Measurements from ENCODE around the gene IKBKE. TPM values are rescaled to one million over a fixed set of nuclear protein-coding genes. Genes with fewer than 3 reads are reported as not detected.

IKBKE gene
- total RNA-seq, 1 experiment from 2014 or later = 6.6 TPM

DNA sequence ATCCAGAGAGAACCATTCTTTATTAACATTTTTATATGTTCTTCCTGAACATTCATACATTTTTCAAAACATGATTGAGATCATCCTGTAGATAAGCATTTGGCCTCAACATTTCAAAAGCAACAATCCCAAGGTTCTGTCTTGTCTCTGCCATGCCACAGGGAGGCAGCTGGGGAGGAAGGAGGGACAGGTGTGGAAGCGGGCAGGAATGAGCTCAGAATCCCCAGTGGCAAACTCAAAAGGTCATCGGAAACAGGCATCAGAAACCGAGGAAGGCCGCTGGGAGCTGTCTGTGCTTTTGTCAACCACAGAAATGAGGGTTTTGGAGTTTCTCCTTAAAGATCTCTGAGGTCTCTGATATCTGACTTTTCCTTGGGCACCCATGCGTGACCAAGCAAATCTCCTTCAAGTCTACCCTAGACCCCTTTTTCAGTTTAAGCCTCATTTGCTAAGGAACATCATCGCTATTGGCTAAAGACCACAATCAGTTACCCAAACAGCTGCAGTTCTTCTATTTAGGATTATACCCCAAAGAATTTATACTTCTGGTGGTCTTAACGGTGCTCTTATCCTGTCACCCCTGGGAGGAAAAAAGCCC lies 71.1 kb downstream of the IKBKE start:
- Histone ChIP-seq H2BK15ac (ENCODE audit: low read depth, low read length) (no peak overlapping the region), H3K4me2 (ENCODE audit: insufficient read depth, insufficient read length, low read length) (no peak overlapping the region), H2AFZ (ENCODE audit: low read length) (no peak overlapping the region), H3K23ac (ENCODE audit: insufficient read length, low read depth, low read length) (no peak overlapping the region), H2AK5ac (ENCODE audit: insufficient read length, low read length) (no peak overlapping the region), H3K4ac (ENCODE audit: low read depth, low read length) (no peak overlapping the region), H3K18ac (ENCODE audit: insufficient read length, low read depth, low read length) (no peak overlapping the region), H3K27me3 (ENCODE audit: insufficient read depth, low read length) (no peaks in the 10 kb centered on the region), H3K27ac (ENCODE audit: insufficient read length, low read depth, low read length) (no peak overlapping the region), H2BK12ac (ENCODE audit: insufficient read length, low read depth, low read length) (no peak overlapping the region), H4K5ac (ENCODE audit: insufficient read length, low read depth, low read length) (no peak overlapping the region), H4K20me1 (ENCODE audit: control insufficient read depth, insufficient read depth, insufficient read length) (no peaks in the 10 kb centered on the region), H3K4me1 (ENCODE audit: insufficient read depth, low read length) (no peaks in the 10 kb centered on the region), H4K91ac (ENCODE audit: insufficient read length, low read depth, low read length) (no peak overlapping the region), H2BK20ac (ENCODE audit: low read depth, low read length, poor library complexity, severe bottlenecking) (no peak overlapping the region), H2BK5ac (ENCODE audit: insufficient read length, low read length) (no peak overlapping the region), H3K56ac (ENCODE audit: insufficient read length, low read depth, low read length) (no peak overlapping the region), H3K9me3 (ENCODE audit: control insufficient read depth, low read depth, low read length) (no peaks in the 10 kb centered on the region), H3K79me2 (ENCODE audit: insufficient read depth, low read length) (no peaks in the 10 kb centered on the region), H2BK120ac (ENCODE audit: low read depth, low read length, poor library complexity, severe bottlenecking) (no peak overlapping the region), H3K9ac (ENCODE audit: extremely low read depth, insufficient read length, low read length) (no peak overlapping the region), H4K8ac (replicated peaks; ENCODE audit: insufficient read length, low read depth, low read length) (no peak overlapping the region), H3T11ph (ENCODE audit: low read length) (no peak overlapping the region), H3K14ac (ENCODE audit: insufficient read depth, low read length) (no peak overlapping the region), H3K79me1 (ENCODE audit: insufficient read depth, low read depth, low read length, poor library complexity, severe bottlenecking) (no peaks in the 10 kb centered on the region), H3K23me2 (ENCODE audit: insufficient read length, low read depth, low read length, poor library complexity, severe bottlenecking) (no peaks in the 10 kb centered on the region)
- no peak overlapping the region for H3K27ac Mint-ChIP-seq
- H3K36me3 Mint-ChIP-seq (ENCODE audit: insufficient read depth in 1 of 3, low read depth in 3 of 3) = no peaks in the 10 kb centered on the region; a peak in 1 of 7 replicates
- H3K4me1 Mint-ChIP-seq = peaks cover 8 to 14% of the 10 kb centered on the region in 2 experiments
- H3K4me3 Mint-ChIP-seq = no peak overlapping the region
- peaks cover 3% of the 10 kb centered on the region for H3K27me3 Mint-ChIP-seq (ENCODE audit: low read depth)
- WGBS (ENCODE audit: extremely low coverage, insufficient read length, low lambda C conversion rate) = no CpG with 5 or more reads among the region's 7 CpGs
- peaks cover 0 to 2% of the 10 kb centered on the region in 2 experiments; a peak in 1 of 5 replicates for H3K9me3 Mint-ChIP-seq
- TF ChIP-seq, protein P1, sequence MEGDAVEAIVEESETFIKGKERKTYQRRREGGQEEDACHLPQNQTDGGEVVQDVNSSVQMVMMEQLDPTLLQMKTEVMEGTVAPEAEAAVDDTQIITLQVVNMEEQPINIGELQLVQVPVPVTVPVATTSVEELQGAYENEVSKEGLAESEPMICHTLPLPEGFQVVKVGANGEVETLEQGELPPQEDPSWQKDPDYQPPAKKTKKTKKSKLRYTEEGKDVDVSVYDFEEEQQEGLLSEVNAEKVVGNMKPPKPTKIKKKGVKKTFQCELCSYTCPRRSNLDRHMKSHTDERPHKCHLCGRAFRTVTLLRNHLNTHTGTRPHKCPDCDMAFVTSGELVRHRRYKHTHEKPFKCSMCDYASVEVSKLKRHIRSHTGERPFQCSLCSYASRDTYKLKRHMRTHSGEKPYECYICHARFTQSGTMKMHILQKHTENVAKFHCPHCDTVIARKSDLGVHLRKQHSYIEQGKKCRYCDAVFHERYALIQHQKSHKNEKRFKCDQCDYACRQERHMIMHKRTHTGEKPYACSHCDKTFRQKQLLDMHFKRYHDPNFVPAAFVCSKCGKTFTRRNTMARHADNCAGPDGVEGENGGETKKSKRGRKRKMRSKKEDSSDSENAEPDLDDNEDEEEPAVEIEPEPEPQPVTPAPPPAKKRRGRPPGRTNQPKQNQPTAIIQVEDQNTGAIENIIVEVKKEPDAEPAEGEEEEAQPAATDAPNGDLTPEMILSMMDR (conservative IDR thresholded peaks at IDR 0.05) = no peak
- no peak for DNase-seq

All from H9 (cell line).